HG03135 (cell line): ENCODE data around the gene BIVM.

ENCODE experiments used
- ATAC-seq: cut with Tn5 transposase; IDR thresholded peaks from one replicate; pipeline ENCODE4 v1.9.1; 2021; ENCODE audit warnings: mild to moderate bottlenecking, moderate library complexity; ENCODE audit not compliant: unreplicated experiment

BIVM gene

GRCh38 chr13:102838982-102839381 is 40.1 kb downstream of the BIVM start:
- ATAC-seq, result no peak

GRCh38 chr13:102839462-102839861 is 40.5 kb downstream of the BIVM start:
- no peak for ATAC-seq

GRCh38 chr13:102845289-102845629 is 46.3 kb downstream of the BIVM start:
- ATAC-seq, result peak; percentile 16

- peak; percentile 81 for ATAC-seq
Measured at GRCh38 chr13:102845630-102846260, 46.8 kb downstream of the BIVM start, which contains the start of gene ERCC5. TSS of gene ERCC5 (plus strand) at chr13:102846032. CDS start at chr13:102846267, 235 bp downstream.

GRCh38 chr13:102846261-102847015 is 47.5 kb downstream of the BIVM start:
- ATAC-seq, result peak; percentile 39

- ATAC-seq, result no peak
Measured at GRCh38 chr13:102847272-102848234, 48.6 kb downstream of the BIVM start.

- ATAC-seq, result no peak
Measured at GRCh38 chr13:102848956-102849355, 50.0 kb downstream of the BIVM start.

GRCh38 chr13:102852556-102852955 is 53.6 kb downstream of the BIVM start:
- ATAC-seq, result no peak

- no peak for ATAC-seq
Measured at GRCh38 chr13:102854675-102855074, 55.8 kb downstream of the BIVM start.

GRCh38 chr13:102856557-102856956 is 57.6 kb downstream of the BIVM start:
- ATAC-seq, result no peak

- ATAC-seq, result no peak
Measured at GRCh38 chr13:102862624-102863210, 63.8 kb downstream of the BIVM start.

- ATAC-seq, result no peak
Measured at GRCh38 chr13:102863590-102863989, 64.7 kb downstream of the BIVM start.

GRCh38 chr13:102868366-102868936 is 69.5 kb downstream of the BIVM start:
- no peak for ATAC-seq

GRCh38 chr13:102869948-102870676 is 71.2 kb downstream of the BIVM start:
- peak; percentile 13 for ATAC-seq

- ATAC-seq, result peak; percentile 61
Measured at GRCh38 chr13:102870677-102871415, 71.9 kb downstream of the BIVM start.

- no peak for ATAC-seq
Measured at GRCh38 chr13:102872131-102872530, 73.2 kb downstream of the BIVM start.

- ATAC-seq, result no peak
Measured at GRCh38 chr13:102872531-102872930, 73.6 kb downstream of the BIVM start.

GRCh38 chr13:102873653-102874052 is 74.7 kb downstream of the BIVM start:
- ATAC-seq, result no peak

- ATAC-seq, result no peak
Measured at GRCh38 chr13:102875256-102875655, 76.3 kb downstream of the BIVM start.
